Fibroblast of villous mesenchyme (primary cell): Measurements from ENCODE around the gene ASTN2. TPM values are rescaled to one million over a fixed set of nuclear protein-coding genes. Genes with fewer than 3 reads are reported as not detected.

Source experiments
- DNase-seq: peaks from one replicate; pipeline ENCODE4 v3.0.0-alpha.2; 2010; ENCODE audit warnings: low read depth
- H3K4me3 ChIP-seq: 2 replicates; pipeline ENCODE4 v1.5.1; 2011; ENCODE audit warnings: low read depth, mild to moderate bottlenecking, low read length
- CTCF ChIP-seq: IDR thresholded peaks from 2 replicates; pipeline ENCODE4 v1.5.1; 2012; ENCODE audit warnings: low read depth, mild to moderate bottlenecking, low read length; ENCODE audit not compliant: insufficient read depth
- total RNA-seq: library from RNA; depleted of rRNA; stranded (reverse); fragments of >200 nt; gene quantifications from 2 replicates; pipeline ENCODE4 v1.2.3, GENCODE V29; 2012

The ASTN2 gene
- total RNA-seq, 1 donor: 5.6 TPM

- no peak for DNase-seq
- no peak overlapping the region for H3K4me3 ChIP-seq
- no peak for TF ChIP-seq CTCF
Measured at GRCh38 chr9:116720111-116720510, 694.7 kb downstream of the ASTN2 start.

GRCh38 chr9:116718111-116718510 is 696.7 kb downstream of the ASTN2 start:
- no peak for DNase-seq
- TF ChIP-seq CTCF: no peak
- no peak overlapping the region for H3K4me3 ChIP-seq

GRCh38 chr9:116717150-116717549 is 697.7 kb downstream of the ASTN2 start:
- no peak overlapping the region for H3K4me3 ChIP-seq
- no peak for DNase-seq
- TF ChIP-seq CTCF: no peak

- no peak for DNase-seq
- TF ChIP-seq CTCF: no peak
- H3K4me3 ChIP-seq: no peak overlapping the region
Measured at GRCh38 chr9:116716438-116716837, 698.4 kb downstream of the ASTN2 start.

GRCh38 chr9:116715751-116716150 is 699.1 kb downstream of the ASTN2 start:
- H3K4me3 ChIP-seq: no peak overlapping the region
- TF ChIP-seq CTCF: no peak
- DNase-seq: no peak

- DNase-seq: no peak
- no peak for TF ChIP-seq CTCF
- no peak overlapping the region for H3K4me3 ChIP-seq
Measured at GRCh38 chr9:116713271-116713670, 701.6 kb downstream of the ASTN2 start.

- no peak overlapping the region for H3K4me3 ChIP-seq
- no peak for TF ChIP-seq CTCF
- DNase-seq: no peak
Measured at GRCh38 chr9:116712781-116713180, 702.1 kb downstream of the ASTN2 start.
